NCI-H446 (cell line): ENCODE data around the gene HIPK4.
A peak's percentile ranks its signal among the peaks of the same experiment; 100 is the strongest.
"Not testable (repeated sequence)": the region's sequence is repeated elsewhere in the genome, so short reads cannot be mapped to it uniquely, and the experiment has no call there.

Source experiments
- DNase-seq, 2 experiments: peaks; one replicate each; lab custom pipeline; 2025; lab: John Stamatoyannopoulos, UW

Gene HIPK4

GRCh38 chr19:40390084-40390742 lies at the start of gene HIPK4:
Gene HIPK4, minus strand, starts transcription at chr19:40390181. Its CDS starts 279 bp downstream, at chr19:40389902.
- DNase-seq: no peak

GRCh38 chr19:40438284-40438683 lies 48.3 kb upstream of the HIPK4 start:
- DNase-seq: no peak

GRCh38 chr19:40433391-40434216 lies 43.6 kb upstream of the HIPK4 start:
- DNase-seq: no peak

GRCh38 chr19:40432760-40433159 lies 42.8 kb upstream of the HIPK4 start:
- DNase-seq: not testable (repeated sequence)

- DNase-seq: no peak
Observed at GRCh38 chr19:40431698-40432097, 41.7 kb upstream of the HIPK4 start.

- not testable (repeated sequence) for DNase-seq
Observed at GRCh38 chr19:40430242-40430641, 40.3 kb upstream of the HIPK4 start.

- DNase-seq: not testable (repeated sequence)
Observed at GRCh38 chr19:40428197-40428596, 38.2 kb upstream of the HIPK4 start.

- DNase-seq: peak; percentile 98 to 100
Observed at GRCh38 chr19:40425450-40426287, 35.7 kb upstream of the HIPK4 start, which contains the start of gene SERTAD1. Gene SERTAD1, minus strand, starts transcription at chr19:40425992. Its CDS starts 2,446 bp downstream, at chr19:40423546.

GRCh38 chr19:40424637-40425449 lies 34.9 kb upstream of the HIPK4 start:
- no peak for DNase-seq

- no peak for DNase-seq
Observed at GRCh38 chr19:40423938-40424337, 34.0 kb upstream of the HIPK4 start.

- no peak for DNase-seq
Observed at GRCh38 chr19:40422748-40423566, 33.0 kb upstream of the HIPK4 start.

- no peak for DNase-seq
Observed at GRCh38 chr19:40421993-40422747, 32.2 kb upstream of the HIPK4 start.

- DNase-seq: peak; percentile 81 to 93
Observed at GRCh38 chr19:40420766-40421765, 31.1 kb upstream of the HIPK4 start.

- DNase-seq: no peak
Observed at GRCh38 chr19:40420451-40420765, 30.4 kb upstream of the HIPK4 start.

GRCh38 chr19:40419780-40420179 lies 29.8 kb upstream of the HIPK4 start:
- no peak for DNase-seq

- DNase-seq: no peak
Observed at GRCh38 chr19:40419066-40419612, 29.2 kb upstream of the HIPK4 start.

GRCh38 chr19:40418040-40418439 lies 28.1 kb upstream of the HIPK4 start:
- DNase-seq: no peak

- no peak for DNase-seq
Observed at GRCh38 chr19:40417643-40417981, 27.6 kb upstream of the HIPK4 start.
